ENCODE data around the gene LRRC75A.

LRRC75A gene

DNA sequence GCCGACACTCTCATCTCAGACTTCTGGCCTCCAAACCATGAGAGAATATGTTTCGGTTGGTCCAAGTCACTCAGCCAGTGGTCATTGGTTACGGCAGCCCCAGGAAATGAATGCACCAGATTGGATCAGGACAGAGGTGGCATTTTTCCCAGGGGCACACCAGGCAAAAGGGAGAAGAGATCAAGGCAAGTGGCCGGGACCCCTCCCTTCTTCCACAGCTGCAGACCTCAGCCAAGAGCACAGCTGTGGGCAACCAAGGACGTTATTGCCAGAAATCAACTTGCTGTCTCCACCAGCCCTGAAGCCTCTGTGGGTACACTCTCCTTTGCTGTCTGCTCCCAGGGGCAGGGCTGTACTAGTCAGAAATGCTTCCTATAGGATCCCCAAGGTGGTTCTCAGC is 20.7 kb downstream of the LRRC75A start:
- Histone ChIP-seq H3K4me3 (replicated peaks; ENCODE audit: insufficient read depth, low read length) (no peak overlapping the region), H3K27me3 (ENCODE audit: insufficient read depth, poor library complexity, severe bottlenecking) (no peaks in the 10 kb centered on the region), H3K27ac (replicated peaks) (no peak overlapping the region)
- DNase-seq (ENCODE audit: low read depth in 1 of 2, low spot score in 1 of 2) = no peak
- TF ChIP-seq GABPA (IDR thresholded peaks at IDR 0.05; ENCODE audit: low read depth) (no peak), POLR2AphosphoS5 (IDR thresholded peaks at IDR 0.05; ENCODE audit: low read depth) (no peak), SPI1 (IDR thresholded peaks at IDR 0.05; ENCODE audit: borderline replicate concordance, low read depth) (no peak)
- TF ChIP-seq, protein P1, sequence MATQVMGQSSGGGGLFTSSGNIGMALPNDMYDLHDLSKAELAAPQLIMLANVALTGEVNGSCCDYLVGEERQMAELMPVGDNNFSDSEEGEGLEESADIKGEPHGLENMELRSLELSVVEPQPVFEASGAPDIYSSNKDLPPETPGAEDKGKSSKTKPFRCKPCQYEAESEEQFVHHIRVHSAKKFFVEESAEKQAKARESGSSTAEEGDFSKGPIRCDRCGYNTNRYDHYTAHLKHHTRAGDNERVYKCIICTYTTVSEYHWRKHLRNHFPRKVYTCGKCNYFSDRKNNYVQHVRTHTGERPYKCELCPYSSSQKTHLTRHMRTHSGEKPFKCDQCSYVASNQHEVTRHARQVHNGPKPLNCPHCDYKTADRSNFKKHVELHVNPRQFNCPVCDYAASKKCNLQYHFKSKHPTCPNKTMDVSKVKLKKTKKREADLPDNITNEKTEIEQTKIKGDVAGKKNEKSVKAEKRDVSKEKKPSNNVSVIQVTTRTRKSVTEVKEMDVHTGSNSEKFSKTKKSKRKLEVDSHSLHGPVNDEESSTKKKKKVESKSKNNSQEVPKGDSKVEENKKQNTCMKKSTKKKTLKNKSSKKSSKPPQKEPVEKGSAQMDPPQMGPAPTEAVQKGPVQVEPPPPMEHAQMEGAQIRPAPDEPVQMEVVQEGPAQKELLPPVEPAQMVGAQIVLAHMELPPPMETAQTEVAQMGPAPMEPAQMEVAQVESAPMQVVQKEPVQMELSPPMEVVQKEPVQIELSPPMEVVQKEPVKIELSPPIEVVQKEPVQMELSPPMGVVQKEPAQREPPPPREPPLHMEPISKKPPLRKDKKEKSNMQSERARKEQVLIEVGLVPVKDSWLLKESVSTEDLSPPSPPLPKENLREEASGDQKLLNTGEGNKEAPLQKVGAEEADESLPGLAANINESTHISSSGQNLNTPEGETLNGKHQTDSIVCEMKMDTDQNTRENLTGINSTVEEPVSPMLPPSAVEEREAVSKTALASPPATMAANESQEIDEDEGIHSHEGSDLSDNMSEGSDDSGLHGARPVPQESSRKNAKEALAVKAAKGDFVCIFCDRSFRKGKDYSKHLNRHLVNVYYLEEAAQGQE (IDR thresholded peaks at IDR 0.05; ENCODE audit: insufficient replicate concordance, low read depth) = no peak
- TF ChIP-seq, protein P2, sequence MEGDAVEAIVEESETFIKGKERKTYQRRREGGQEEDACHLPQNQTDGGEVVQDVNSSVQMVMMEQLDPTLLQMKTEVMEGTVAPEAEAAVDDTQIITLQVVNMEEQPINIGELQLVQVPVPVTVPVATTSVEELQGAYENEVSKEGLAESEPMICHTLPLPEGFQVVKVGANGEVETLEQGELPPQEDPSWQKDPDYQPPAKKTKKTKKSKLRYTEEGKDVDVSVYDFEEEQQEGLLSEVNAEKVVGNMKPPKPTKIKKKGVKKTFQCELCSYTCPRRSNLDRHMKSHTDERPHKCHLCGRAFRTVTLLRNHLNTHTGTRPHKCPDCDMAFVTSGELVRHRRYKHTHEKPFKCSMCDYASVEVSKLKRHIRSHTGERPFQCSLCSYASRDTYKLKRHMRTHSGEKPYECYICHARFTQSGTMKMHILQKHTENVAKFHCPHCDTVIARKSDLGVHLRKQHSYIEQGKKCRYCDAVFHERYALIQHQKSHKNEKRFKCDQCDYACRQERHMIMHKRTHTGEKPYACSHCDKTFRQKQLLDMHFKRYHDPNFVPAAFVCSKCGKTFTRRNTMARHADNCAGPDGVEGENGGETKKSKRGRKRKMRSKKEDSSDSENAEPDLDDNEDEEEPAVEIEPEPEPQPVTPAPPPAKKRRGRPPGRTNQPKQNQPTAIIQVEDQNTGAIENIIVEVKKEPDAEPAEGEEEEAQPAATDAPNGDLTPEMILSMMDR (IDR thresholded peaks at IDR 0.05; ENCODE audit: insufficient read depth, low read length) = no peak

DNA sequence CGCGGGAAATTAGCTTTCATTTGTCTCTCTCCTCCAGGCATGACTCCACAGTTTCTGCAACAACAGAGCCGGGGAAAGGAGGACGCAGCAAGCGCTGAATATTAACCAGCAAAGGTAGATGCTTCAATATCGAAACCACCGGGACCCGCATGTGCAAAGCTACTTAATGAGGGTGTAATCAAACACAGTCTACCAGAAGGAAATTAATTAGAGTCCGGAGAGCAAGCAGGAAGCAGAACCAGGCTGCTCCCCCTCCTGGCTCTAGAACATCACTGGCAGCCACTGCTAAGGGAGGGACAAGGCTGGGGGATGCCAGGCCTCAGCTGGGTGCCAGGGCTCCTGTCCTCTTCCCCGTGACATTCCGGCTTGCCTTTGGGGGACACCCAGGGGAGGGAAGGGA is 21.7 kb downstream of the LRRC75A start:
- TF ChIP-seq, protein P1 (IDR thresholded peaks at IDR 0.05; ENCODE audit: insufficient replicate concordance, low read depth) = no peak
- TF ChIP-seq POLR2AphosphoS5 (IDR thresholded peaks at IDR 0.05; ENCODE audit: low read depth) (no peak), SPI1 (IDR thresholded peaks at IDR 0.05; ENCODE audit: borderline replicate concordance, low read depth) (no peak), GABPA (IDR thresholded peaks at IDR 0.05; ENCODE audit: low read depth) (no peak)
- TF ChIP-seq, protein P2 (IDR thresholded peaks at IDR 0.05; ENCODE audit: insufficient read depth, low read length) = no peak
- no peak overlapping the region for H3K4me3 ChIP-seq (replicated peaks; ENCODE audit: insufficient read depth, low read length)
- H3K27ac ChIP-seq (replicated peaks) = no peak overlapping the region
- H3K27me3 ChIP-seq (ENCODE audit: insufficient read depth, poor library complexity, severe bottlenecking) = no peaks in the 10 kb centered on the region
- no peak for DNase-seq (ENCODE audit: low read depth in 1 of 2, low spot score in 1 of 2)

DNA sequence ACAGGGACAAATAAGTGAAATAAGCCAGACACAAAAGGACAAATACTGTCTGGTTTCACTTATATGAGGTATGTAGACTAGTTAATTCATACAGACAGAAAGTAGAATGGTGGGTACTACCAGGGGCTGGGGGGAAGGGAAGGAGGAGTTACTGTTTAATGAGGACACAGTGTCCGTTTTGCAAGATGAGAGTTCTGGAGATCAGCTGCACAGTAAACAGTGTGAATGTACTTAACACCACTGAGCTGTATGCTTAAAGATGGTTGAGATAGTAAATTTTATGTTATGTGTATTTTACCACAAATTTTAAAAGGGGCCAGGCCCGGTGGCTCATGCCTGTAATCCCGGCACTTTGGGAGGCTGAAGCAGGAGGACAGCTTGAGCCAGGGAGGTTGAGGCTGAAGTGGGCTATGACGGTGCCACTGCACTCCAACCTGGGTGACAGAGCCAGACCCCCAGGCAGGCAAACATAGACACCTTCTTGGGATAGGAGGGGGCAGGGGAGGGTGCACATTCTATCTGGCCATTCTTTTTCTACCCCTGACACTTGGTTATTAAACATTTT is 23.5 kb downstream of the LRRC75A start:
- Histone ChIP-seq H3K4me3 (replicated peaks; ENCODE audit: insufficient read depth, low read length) (no peak overlapping the region), H3K27ac (replicated peaks) (no peak overlapping the region), H3K27me3 (ENCODE audit: insufficient read depth, poor library complexity, severe bottlenecking) (no peaks in the 10 kb centered on the region)
- DNase-seq (ENCODE audit: low read depth in 1 of 2, low spot score in 1 of 2) = no peak
- no peak for TF ChIP-seq GABPA (IDR thresholded peaks at IDR 0.05; ENCODE audit: low read depth)
- TF ChIP-seq SPI1 (IDR thresholded peaks at IDR 0.05; ENCODE audit: borderline replicate concordance, low read depth) = no peak
- no peak for TF ChIP-seq POLR2AphosphoS5 (IDR thresholded peaks at IDR 0.05; ENCODE audit: low read depth)
- TF ChIP-seq, protein P1 (IDR thresholded peaks at IDR 0.05; ENCODE audit: insufficient replicate concordance, low read depth) = no peak
- TF ChIP-seq, protein P2 (IDR thresholded peaks at IDR 0.05; ENCODE audit: insufficient read depth, low read length) = no peak
